IPS-18a (cell line): ENCODE results near the gene ACCS.

Source experiments
- H3K27ac ChIP-seq: one replicate; pipeline ENCODE4 v1.5.1; 2013; ENCODE audit warnings: low read length
- H3K27me3 ChIP-seq: one replicate; pipeline ENCODE4 v1.6.1; 2013; ENCODE audit warnings: mild to moderate bottlenecking, low read length; ENCODE audit not compliant: control insufficient read depth, insufficient read depth
- H3K36me3 ChIP-seq: one replicate; pipeline ENCODE4 v1.6.1; 2013; ENCODE audit warnings: low read depth, low read length; ENCODE audit not compliant: control insufficient read depth
- H3K4me1 ChIP-seq: one replicate; pipeline ENCODE4 v1.6.1; 2013; ENCODE audit warnings: low read depth, low read length; ENCODE audit not compliant: control insufficient read depth
- H3K4me3 ChIP-seq: one replicate; pipeline ENCODE4 v1.5.1; 2013; ENCODE audit warnings: low read length
- H3K9ac ChIP-seq: one replicate; pipeline ENCODE4 v1.6.1; 2013; ENCODE audit warnings: mild to moderate bottlenecking, low read length, moderate library complexity
- H3K9me3 ChIP-seq: one replicate; pipeline ENCODE4 v1.6.1; 2013; ENCODE audit warnings: low read depth, low read length; ENCODE audit not compliant: control insufficient read depth

ACCS gene

GRCh38 chr11:44095506-44096359, 29.7 kb downstream of the ACCS start, which contains the start of gene EXT2:
TSS of gene EXT2 (plus strand) at chr11:44095678. CDS start at chr11:44107713, 12,035 bp downstream.
- Histone ChIP-seq H3K4me3 (peak within 1 kb of the TSS; percentile 71), H3K27ac (no peak within 1 kb of the TSS)

GRCh38 chr11:44096360-44097185, 30.5 kb downstream of the ACCS start:
- H3K4me3 ChIP-seq, result peak overlapping the region; percentile 71
- H3K9me3 ChIP-seq, result no peaks in the 10 kb centered on the region
- H3K27me3 ChIP-seq, result peaks cover 5% of the 10 kb centered on the region
- no peak overlapping the region for H3K27ac ChIP-seq
- no peaks in the 10 kb centered on the region for H3K4me1 ChIP-seq
- H3K36me3 ChIP-seq, result no peaks in the 10 kb centered on the region
- no peak overlapping the region for H3K9ac ChIP-seq

More at GRCh38 chr11:44095506-44096359, 29.7 kb downstream of the ACCS start, which contains the start of gene EXT2:
- Histone ChIP-seq H3K9ac (peak within 1 kb of the TSS; percentile 36), H3K4me1 (no peaks in the 10 kb centered on the region), H3K36me3 (no peaks in the 10 kb centered on the region), H3K9me3 (no peaks in the 10 kb centered on the region), H3K27me3 (peaks cover 5% of the 10 kb centered on the region)

- no peaks in the 10 kb centered on the region for H3K36me3 ChIP-seq
- no peaks in the 10 kb centered on the region for H3K4me1 ChIP-seq
- H3K9me3 ChIP-seq, result no peaks in the 10 kb centered on the region
- H3K27ac ChIP-seq, result no peak overlapping the region
- no peak overlapping the region for H3K9ac ChIP-seq
- no peak overlapping the region for H3K4me3 ChIP-seq
- H3K27me3 ChIP-seq, result peaks cover 5% of the 10 kb centered on the region
These were observed 31.8 kb downstream of the ACCS start for GRCh38 chr11:44097821-44098220.

GRCh38 chr11:44101098-44101497, 35.0 kb downstream of the ACCS start:
- H3K36me3 ChIP-seq, result no peaks in the 10 kb centered on the region
- H3K27ac ChIP-seq, result no peak overlapping the region
- no peak overlapping the region for H3K9ac ChIP-seq
- no peaks in the 10 kb centered on the region for H3K4me1 ChIP-seq
- no peaks in the 10 kb centered on the region for H3K9me3 ChIP-seq
- H3K4me3 ChIP-seq, result no peak overlapping the region
- no peaks in the 10 kb centered on the region for H3K27me3 ChIP-seq

- no peak overlapping the region for H3K4me3 ChIP-seq
- H3K27me3 ChIP-seq, result no peaks in the 10 kb centered on the region
- H3K9ac ChIP-seq, result no peak overlapping the region
- H3K4me1 ChIP-seq, result no peaks in the 10 kb centered on the region
- H3K27ac ChIP-seq, result no peak overlapping the region
- no peaks in the 10 kb centered on the region for H3K9me3 ChIP-seq
- H3K36me3 ChIP-seq, result peaks cover 3% of the 10 kb centered on the region
These were observed 38.6 kb downstream of the ACCS start for GRCh38 chr11:44104481-44105294.

- no peak overlapping the region for H3K9ac ChIP-seq
- H3K27ac ChIP-seq, result no peak overlapping the region
These were observed 42.2 kb downstream of the ACCS start for GRCh38 chr11:44108260-44108659.

GRCh38 chr11:44110231-44110679, 44.2 kb downstream of the ACCS start:
- Histone ChIP-seq H3K27ac (no peak overlapping the region), H3K4me1 (peaks cover 4% of the 10 kb centered on the region), H3K9me3 (no peaks in the 10 kb centered on the region), H3K36me3 (peaks cover 16% of the 10 kb centered on the region), H3K9ac (no peak overlapping the region), H3K27me3 (no peaks in the 10 kb centered on the region), H3K4me3 (no peak overlapping the region)

More at GRCh38 chr11:44108260-44108659, 42.2 kb downstream of the ACCS start:
- Histone ChIP-seq H3K9me3 (no peaks in the 10 kb centered on the region), H3K36me3 (peaks cover 3% of the 10 kb centered on the region), H3K27me3 (no peaks in the 10 kb centered on the region), H3K4me1 (peaks cover under 1% of the 10 kb centered on the region), H3K4me3 (no peak overlapping the region)

- Histone ChIP-seq H3K4me3 (no peak overlapping the region), H3K9ac (no peak overlapping the region), H3K27me3 (no peaks in the 10 kb centered on the region), H3K27ac (no peak overlapping the region), H3K9me3 (no peaks in the 10 kb centered on the region), H3K36me3 (peaks cover 19% of the 10 kb centered on the region), H3K4me1 (peaks cover 4% of the 10 kb centered on the region)
These were observed 46.2 kb downstream of the ACCS start for GRCh38 chr11:44112091-44112821.

GRCh38 chr11:44113018-44113417, 46.9 kb downstream of the ACCS start:
- Histone ChIP-seq H3K27ac (no peak overlapping the region), H3K36me3 (peaks cover 18% of the 10 kb centered on the region), H3K4me1 (peaks cover 4% of the 10 kb centered on the region), H3K9ac (no peak overlapping the region), H3K4me3 (no peak overlapping the region), H3K27me3 (no peaks in the 10 kb centered on the region), H3K9me3 (no peaks in the 10 kb centered on the region)

GRCh38 chr11:44113572-44113971, 47.5 kb downstream of the ACCS start:
- Histone ChIP-seq H3K36me3 (peaks cover 18% of the 10 kb centered on the region), H3K4me1 (peaks cover 4% of the 10 kb centered on the region), H3K27me3 (no peaks in the 10 kb centered on the region), H3K9me3 (no peaks in the 10 kb centered on the region), H3K4me3 (no peak overlapping the region), H3K27ac (no peak overlapping the region), H3K9ac (no peak overlapping the region)
